HK-2 (cell line): ENCODE measurements around the gene PPM1F.

ENCODE experiments used
- DNase-seq: peaks from one replicate; pipeline ENCODE4 v3.0.0-alpha.2; 2018; ENCODE audit not compliant: unreplicated experiment

Gene PPM1F, protein sequence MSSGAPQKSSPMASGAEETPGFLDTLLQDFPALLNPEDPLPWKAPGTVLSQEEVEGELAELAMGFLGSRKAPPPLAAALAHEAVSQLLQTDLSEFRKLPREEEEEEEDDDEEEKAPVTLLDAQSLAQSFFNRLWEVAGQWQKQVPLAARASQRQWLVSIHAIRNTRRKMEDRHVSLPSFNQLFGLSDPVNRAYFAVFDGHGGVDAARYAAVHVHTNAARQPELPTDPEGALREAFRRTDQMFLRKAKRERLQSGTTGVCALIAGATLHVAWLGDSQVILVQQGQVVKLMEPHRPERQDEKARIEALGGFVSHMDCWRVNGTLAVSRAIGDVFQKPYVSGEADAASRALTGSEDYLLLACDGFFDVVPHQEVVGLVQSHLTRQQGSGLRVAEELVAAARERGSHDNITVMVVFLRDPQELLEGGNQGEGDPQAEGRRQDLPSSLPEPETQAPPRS

DNA sequence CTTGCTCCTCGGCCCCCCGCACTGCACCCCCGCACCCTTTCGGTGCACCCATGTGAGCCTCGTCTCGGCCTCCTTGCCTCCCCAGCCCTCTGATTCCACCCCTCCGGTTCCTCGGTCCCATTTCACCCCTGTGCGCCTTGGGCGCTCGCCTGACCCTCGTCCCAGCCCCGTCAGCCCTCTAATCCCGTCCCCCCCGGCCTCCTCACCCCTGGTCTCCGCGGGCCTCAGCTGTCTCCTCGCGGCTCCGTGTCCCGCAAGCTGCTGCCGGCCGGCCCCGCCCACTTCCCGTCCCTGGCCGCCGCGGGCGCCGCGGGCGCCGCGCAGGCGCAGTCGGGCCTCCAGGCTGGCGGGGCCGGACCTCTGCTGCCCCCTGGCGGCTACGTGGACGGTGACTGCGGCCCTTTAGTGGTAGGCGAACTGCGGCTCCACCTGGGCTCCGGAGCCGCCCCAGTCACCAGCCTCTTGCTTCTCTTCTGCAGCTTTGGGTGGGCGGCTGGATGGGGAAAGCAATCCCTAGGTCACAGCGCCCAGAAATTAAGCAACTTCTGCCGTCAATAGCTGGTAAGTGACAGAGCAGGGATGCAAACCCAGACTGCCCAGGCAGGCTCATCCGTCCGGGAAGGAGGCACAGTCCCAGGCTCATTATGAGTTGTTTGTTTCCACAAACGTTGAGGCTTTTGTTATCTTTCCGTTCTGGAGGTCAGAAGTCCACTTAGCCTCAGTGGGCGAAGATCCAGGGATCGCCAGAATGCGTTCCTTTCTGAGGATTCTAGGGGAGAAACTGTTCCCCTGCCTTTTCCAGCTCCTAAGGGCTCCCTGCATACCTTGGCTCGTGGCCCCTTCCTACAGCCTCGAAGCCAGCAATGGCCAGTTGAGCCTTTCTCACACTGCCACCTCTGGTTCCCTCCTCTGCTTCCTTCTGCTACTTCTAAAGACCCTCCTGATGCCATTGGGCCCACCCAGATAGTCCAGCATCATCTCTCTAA is at the start of gene PPM1F:
Gene PPM1F, minus strand, starts transcription at position 263 of the 986 bp plus-strand sequence. CDS start 6,800 bp downstream, outside the sequence.
- peak; percentile 85 for DNase-seq

DNA sequence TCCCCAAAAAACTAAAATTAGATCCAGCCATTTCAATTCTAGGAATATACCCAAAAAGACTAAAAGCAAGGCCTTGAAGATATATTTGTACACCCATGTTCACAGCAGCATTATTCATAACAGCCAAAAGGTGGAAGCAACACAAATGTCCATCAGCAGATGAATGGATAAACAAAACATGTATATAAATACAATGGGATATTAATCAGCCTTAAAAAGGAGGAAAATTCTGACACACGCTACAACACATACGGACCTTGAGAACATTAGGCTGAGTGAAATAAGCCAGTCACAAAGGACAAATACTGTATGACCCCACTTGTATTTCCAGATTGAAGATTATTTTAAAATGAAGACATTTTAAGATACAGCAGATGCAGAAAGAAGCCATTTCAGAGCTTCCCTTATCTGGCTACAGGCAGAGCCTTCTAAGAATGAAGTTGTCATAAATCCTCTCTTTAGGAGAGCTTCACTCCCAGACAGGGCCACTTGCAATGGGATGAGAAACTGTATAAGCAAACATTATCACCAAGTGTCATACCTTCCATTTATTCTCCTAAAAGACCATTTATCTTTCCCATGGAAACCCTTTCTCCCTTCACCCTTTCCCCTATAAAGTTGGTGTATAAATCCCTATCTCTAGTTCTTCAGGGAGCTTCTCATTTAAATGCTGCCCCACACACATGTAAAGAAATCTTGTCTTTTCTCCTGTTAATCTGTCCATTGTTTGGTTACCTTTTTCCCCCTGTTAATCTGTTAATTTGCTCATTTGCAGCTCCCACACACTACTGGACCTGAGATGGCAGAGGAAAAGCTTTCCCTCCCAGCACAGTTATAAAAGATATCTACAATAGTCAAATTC is 49.2 kb upstream of the PPM1F start:
- no peak for DNase-seq

DNA sequence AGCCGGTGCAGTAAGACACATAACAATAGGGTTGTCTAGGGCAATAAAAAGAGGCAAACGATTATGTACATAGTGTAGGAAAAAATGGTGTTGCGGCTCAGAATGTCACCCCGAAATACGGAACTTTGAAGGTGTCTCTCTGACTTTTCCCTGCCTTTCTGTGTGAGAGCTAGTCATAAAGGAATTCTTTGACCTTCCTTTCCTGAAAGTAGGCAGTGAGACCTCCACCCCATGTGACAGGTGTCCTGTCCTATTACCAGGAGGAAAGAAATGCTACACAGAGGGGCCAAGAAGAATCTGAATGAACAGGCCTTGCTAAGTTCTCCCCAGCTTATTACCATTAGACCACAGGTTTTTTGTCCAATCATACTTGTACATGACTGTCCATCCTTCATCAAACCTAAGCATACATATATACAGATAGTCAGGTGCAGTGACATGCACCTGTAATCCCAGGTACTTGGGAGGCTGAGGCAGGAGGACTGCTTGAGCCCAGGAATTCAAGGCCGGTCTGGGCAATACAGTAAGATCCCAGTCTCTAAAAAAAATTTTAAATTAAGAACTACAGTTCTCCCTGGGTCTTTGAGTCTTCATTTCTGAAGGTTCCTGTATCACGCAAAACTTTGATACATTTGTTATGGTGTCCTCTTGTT is 46.1 kb upstream of the PPM1F start:
- DNase-seq = no peak

DNA sequence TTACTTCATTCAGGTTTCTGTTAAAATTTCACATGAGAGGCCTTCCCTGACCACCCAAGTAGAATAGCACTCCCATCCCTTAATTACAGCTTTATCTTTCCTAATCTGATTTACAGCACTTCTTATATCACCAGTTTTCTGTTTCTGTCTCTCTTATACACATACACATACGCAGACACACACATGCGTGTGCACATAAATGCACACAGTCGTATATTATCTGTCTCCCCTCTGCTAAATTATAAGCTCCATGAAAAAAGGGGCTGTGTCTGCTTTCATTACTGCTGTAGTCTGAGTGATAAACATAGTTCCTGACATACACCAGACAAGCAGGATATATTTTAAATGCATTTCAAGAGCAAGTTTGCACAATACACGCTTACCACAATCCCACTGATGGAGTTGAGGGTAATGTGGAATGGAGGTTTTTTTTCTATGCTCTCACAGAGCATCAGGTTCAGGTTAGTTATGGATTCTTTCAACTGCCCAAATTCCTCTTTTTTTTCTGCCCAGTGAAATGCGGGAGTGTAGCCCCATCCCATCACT is 43.6 kb upstream of the PPM1F start:
- DNase-seq = no peak

DNA sequence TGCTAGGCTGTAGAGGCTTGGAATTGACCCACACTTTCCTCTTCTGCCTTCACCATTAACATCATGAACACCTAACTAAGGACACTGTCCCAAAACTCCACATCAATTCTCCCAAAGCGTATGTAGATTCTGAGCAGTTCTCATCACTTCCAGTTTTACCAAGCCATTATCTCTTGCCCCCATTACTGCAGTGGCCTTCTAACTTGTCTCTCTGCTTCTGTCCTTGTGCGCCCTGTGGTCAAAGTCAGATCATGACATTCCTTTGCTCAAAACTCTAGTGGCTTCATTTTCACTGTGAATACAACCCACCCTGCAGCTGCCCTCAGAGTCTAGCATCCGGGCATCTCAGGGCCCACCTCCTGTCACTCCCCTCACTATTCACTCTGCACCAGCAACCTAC is 43.0 kb upstream of the PPM1F start:
- no peak for DNase-seq

DNA sequence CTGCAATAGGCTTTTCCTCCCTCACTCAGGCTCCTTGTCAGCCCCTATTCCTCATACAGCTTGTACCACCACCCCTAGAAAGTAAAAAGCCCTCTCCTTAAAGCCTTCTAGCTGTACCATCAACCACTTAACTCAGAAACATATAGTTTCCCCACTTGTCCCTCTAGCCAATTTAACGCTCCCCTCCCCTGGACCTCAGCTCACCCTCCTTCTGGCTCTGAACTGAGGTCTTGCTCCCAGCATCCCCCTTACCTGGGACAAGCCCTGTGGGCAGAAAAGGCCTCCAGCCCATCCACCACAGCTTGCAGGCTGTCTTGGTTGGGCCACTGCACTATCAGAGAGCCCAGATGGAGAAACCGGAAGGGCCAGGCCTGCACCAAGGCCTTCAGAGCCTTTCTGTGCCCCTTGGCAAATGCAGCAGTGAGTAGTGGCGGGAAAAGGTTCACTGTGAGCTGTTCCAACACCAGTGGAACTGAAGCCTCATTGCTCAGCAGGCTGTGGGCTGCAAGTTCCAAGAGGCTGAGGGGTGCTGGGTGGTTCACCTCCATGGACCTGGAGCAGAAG is 42.3 kb upstream of the PPM1F start:
- DNase-seq = no peak

DNA sequence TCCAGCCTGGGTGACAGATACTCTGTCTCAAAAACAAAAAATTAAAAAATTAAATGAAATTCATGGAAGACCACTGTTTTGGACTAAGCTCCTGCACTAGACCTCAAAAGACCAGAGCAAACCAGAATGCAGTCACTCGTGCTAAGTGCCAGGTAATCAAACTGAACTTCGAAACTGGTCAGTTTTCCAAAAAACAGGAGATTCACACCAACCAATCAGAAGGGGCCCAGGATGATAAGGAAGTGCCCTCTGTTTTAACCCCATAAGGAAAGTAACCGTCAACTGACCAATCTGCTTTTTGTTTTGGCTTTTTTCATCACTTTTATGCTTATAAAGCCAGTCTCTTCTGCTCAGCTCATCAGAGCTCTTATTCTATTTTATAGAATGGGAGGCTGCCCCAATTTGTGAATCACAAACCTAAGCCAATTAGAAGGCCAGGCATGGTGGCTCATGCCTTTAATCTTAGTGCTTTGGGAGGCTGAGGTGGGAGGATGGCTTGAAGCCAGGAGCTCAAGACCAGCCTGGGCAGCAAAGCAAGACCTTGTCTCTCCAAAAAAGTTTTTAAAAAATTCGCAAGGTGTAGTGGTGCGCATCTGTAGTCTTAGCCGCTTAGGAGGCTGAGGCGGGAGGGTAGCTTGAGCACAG is 40.1 kb upstream of the PPM1F start:
- no peak for DNase-seq

DNA sequence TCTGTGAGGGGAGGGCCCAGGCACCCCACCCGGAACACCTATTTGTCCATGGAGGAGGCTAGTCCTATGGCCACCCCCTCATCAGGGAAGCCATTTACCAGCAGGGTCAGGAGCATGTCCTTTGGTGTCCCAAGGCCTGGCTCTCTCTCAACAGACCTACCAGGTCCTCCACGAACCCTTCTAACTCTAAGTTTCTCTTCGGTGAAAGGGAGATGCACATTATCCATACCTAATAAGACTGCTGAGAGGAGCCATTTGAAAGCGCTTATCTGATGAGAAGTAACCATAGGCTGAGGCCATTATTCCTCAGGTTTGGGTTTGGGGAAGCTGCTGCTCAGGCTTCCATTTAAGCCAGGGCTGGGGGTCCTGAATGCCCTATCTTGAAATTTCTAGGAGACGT is 39.1 kb upstream of the PPM1F start:
- DNase-seq = no peak

DNA sequence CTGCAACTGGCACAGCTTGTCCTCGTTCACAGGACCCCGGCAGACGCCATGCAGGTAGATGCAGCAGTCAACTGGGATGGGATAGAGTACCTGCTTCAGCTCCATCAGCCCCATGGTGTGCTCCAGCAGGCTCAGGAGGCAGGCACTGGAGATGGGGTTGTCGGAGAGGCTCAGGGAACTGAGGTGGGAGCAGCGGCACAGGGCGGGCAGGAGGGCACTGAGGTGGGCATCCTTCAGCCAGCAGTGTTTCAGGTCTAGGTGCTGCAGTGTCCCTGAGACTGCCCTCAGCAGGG is 38.6 kb upstream of the PPM1F start:
- DNase-seq = no peak

DNA sequence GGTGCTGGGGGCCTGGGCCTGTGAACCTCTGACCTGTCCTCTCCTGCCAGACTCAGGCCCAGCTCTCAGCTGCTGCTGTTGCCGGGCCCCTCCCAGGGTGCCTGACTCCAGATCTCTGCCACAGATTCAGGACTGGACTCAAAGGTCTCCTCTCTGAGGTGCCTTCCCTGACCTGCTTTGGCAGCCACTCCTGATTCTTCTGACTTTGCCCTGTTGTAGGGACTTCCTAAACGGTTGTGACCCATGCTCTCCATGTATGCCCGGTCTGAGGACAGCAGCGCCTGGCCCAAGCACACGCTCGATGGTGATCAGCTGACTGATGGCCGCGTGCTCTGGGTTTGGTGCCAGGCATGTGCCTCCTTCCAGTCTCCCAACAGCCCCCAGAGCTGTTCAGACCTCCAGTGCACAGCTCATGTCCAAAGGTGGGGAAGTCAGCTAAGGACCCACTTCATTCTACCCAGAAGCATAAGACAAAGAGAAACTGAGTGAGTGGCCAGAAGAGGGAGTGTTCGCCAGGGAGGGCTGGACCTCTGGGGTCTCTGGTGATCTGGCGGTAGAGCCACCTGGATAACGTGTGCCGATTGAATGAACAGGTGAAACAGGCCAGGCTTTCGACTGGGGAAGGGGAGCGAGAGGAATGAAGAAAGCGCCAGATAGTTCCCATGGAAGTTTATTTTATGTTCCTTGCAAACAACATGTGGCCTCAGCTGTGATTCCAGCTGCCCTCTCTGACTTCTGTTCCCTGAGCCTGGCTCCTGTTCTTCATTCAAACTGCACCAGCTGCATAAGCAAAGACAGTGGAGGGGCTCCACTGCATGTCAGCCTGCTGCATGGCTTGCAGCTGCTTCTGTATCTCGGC is 38.0 kb upstream of the PPM1F start:
- no peak for DNase-seq

DNA sequence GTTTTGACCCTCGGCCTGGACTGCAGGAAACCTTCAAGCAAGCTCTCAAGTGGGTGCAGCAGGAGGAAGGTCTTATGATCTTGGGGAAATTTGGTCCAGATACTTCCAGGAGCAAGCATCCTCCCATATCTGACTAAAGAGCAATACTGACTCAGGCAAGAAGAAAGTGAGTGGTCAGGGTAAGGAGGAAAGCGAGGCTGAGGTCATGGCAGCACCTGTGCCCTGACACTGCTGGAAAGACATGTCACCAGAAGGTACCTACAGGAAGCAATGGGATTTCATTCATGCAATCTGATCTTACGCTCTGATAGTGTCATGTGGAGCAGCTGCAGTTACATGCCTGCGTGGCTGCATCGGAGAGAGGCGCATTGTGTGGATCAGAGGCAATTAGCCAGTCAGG is 36.4 kb upstream of the PPM1F start:
- no peak for DNase-seq

DNA sequence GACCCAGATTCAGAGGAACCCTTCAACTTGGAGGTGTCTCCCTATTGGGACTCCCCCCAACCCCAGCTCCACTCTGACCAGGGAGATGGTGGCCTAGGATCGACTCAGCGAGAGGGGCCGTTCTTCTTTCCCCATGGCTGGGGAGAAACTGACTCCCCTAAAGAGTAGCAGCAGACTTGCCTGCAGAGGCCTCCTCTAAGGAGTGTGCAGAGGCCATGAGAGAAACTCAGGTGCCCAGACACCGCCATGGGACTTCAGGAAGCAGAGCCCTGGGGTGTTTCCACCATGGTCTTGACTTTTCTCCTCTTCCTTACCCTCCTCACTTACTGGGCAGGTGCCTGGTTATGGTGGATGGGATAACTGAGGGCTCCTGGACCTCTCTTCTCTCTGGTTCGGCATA is 32.6 kb upstream of the PPM1F start:
- no peak for DNase-seq

DNA sequence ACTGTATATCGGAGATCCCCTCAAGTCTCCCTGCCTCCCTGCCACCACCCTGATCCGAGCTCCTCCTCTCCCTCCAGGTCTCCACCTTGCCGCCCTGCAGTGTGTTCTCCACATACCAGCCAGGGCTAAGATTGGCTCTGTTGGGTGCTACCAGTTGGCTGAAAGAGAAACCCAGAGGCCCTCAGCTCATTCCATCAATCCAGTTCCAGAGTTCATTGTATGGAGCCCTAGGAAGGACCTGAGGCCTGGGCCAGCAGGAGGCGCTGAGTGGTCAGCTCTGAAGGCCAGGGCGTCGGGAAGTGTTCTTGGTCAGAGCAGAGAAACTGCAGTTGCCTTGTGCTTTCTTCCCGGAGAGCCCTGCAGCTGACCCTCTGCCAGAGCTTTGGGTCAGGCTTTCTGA is 32.1 kb upstream of the PPM1F start:
- DNase-seq = no peak

DNA sequence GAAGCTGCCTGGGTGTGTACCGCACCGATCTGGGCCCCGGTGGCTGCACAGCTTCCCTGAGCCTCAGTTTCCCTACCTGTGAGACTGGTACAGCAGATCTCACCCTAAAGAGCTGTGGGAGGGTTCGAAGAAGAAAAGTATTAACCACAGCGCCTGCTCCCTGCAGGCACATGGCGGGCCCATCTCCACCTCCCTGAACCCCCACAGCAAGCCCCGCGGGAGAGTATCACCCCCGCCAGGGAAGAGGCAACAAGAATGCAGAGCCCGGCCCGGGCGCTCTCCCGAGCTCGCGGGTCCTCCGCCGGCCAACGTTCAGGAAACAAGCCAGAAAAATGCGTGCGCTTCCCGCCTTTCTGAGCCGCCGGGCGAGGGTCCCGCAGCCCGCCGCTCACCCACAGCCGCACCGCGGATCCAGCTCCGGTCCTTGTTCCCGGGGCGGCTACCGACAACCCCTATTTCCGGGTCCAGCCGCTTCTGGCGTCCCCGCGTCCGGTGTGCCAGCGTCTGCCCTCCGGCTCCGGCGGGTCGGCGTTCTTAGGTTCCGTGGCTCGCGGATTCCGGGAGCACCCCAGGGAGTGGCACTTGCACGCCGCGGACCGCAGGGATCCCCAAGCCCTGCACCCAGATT is 29.8 kb upstream of the PPM1F start, which contains the start of gene TOP3B:
Gene TOP3B, minus strand, starts transcription at position 450 of the 628 bp plus-strand sequence. CDS start 7,078 bp downstream, outside the sequence.
- peak; percentile 76 for DNase-seq

DNA sequence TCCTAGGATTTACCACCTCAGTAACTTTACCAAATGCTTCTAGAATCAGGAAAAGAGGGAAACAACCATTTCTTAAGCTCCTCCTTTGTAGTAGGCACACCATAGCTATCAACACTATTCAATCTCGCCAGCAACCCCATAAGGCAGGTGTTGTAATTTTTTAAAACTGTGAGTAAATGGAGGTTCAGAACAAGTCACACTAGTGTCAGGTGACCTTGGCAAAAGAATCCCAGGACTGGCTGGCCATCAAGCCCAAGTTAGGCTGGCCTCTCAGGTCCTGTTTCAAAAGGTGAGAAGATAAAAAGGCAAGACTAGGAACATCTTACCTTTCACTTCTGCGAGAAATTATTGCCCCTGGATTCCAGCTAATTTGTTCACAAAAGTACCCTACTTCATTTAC is 29.2 kb upstream of the PPM1F start:
- no peak for DNase-seq

DNA sequence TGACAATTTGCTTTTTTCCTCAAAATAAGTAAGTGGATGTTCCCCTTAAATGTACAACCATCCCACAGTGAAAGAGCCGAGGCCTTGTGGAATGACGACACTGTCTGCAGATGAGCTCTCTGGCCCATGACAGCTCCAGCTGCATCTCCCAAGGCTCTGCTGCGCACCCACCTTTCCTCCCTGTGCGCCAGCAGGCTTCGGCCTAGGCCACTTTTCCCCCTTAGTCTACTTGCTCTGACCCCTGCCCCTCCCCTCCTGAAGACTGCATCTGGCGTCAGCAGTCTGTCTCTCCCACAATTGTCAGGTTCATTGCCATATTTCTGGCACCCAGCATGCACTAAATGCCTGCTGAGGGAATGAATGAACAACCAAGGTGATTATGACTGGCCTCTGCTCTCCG is 27.9 kb upstream of the PPM1F start:
- no peak for DNase-seq

DNA sequence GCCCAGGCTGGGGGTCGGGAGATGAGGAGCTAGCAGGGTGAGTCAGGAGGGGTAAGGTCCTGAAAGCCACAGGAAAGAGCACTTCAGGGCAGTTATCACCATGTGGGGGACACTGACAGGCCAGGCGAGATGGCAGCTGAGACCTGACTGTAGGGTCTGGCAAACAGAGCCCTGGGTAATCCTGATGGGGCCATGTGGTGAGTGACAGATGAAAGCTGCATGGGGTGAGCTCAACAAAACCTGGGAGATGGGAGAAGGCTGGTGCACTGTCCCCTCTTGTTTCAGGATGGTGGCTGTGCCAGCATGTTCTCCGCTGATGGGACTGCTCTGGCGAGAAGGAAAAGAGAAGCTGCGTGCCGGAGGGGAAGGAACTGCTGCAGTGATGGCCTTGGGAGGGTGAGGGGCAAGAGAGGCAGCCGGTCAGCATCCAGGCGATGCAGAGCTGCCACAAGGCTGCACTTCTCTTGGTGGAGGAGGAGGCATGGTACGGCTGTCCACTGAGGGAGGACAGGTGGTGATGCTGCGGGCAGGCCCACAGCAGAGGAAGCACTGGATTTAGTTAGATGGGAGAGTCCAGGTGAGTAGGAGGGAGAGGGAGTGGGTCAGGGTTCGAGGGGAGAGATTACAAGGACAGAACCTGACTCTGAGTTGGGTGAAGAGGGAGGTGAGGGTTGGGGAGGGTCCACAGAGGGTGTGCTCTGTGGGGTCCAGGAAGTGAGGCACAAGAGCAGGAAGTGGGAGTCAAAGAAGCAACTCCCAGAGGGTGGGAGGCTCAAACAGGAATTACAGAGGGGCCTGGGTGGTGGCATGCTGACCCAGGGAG is 26.1 kb upstream of the PPM1F start:
- DNase-seq = no peak

DNA sequence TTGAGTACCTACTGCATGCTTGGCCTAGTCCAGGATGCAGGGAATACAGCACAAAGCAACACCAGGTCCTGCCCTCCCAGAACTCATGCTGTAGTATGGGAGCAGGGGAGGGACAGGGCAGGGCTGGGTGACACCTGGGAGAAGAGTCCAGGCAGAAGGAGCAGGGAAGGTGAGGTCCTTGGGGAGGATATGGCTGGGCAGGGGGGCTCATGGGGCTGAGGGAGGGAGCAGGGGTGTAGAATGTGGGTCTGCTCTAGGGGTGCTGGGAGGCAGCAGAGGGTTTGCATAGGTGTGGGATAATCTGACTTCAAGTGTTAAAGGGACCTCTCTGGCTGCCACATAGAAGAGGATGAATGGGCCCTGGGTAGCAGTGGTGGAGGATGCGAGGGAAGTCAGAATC is 25.2 kb upstream of the PPM1F start:
- no peak for DNase-seq
